Mucosa of stomach (tissue), 1 donor: ENCODE results near the gene RASL12.
"Not testable (repeated sequence)": the region's sequence is repeated elsewhere in the genome, so short reads cannot be mapped to it uniquely, and the experiment has no call there.

Experiments
- H3K27me3 ChIP-seq: one replicate; pipeline ENCODE4 v1.7.0; 2013; ENCODE audit warnings: mild to moderate bottlenecking, low read length; ENCODE audit not compliant: control insufficient read depth, insufficient read depth
- H3K36me3 ChIP-seq: one replicate; pipeline ENCODE4 v1.7.0; 2013; ENCODE audit warnings: low read length; ENCODE audit not compliant: control insufficient read depth, insufficient read depth
- H3K4me1 ChIP-seq: one replicate; pipeline ENCODE4 v1.7.0; 2013; ENCODE audit warnings: mild to moderate bottlenecking, low read length; ENCODE audit not compliant: control insufficient read depth, insufficient read depth
- H3K4me3 ChIP-seq: one replicate; pipeline ENCODE4 v1.7.0; 2013; ENCODE audit warnings: low read length
- H3K9ac ChIP-seq: one replicate; pipeline ENCODE4 v1.7.0; 2013; ENCODE audit warnings: mild to moderate bottlenecking, low read length, moderate library complexity
- H3K9me3 ChIP-seq: one replicate; pipeline ENCODE4 v1.7.0; 2013; ENCODE audit warnings: mild to moderate bottlenecking, low read length, moderate library complexity; ENCODE audit not compliant: control insufficient read depth
- donor health status: Pancreatic carcinoma.

RASL12 gene

DNA sequence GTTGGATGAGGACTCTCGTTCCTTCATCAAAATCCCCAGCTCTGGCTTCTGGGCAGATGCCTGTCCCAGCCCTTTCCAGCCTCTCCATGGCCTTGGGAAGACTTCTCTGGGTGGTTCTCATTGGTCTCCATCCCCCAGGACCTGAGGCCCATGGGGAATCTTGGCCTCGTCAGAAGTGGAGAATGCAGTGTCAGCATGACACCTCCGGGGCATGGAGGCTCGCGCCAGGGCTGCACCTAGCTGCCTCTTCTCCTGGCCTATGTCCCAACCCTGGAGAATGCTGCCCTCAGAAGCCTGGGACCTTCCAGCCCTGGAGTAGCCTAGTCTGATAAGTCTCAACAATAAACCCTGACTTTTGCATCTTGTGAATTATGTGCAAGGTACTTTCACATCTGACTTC is 11.8 kb upstream of the RASL12 start:
- Histone ChIP-seq H3K9ac (no peak overlapping the region), H3K4me3 (no peak overlapping the region), H3K9me3 (no peaks in the 10 kb centered on the region), H3K27me3 (peaks cover 40% of the 10 kb centered on the region), H3K36me3 (no peaks in the 10 kb centered on the region), H3K4me1 (peaks cover 20% of the 10 kb centered on the region)

DNA sequence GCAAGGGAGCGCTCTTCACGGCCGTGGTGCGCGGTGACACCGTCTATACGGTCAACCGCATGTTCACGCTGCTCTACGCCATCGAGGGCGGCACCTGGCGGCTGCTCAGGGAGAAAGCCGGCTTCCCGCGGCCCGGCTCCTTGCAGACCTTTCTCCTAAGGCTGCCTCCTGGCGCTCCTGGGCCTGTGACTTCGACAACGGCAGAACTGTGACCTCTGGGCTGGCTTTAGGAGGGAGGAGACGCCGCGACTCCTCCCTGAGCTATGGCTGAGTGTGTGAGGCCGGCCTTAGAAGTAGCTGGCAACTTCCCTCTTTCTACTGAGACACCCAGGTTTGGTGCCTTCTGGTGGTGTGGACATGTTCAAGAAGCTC is 10.2 kb upstream of the RASL12 start:
- H3K4me3 ChIP-seq, result no peak overlapping the region
- peaks cover 18% of the 10 kb centered on the region for H3K4me1 ChIP-seq
- no peak overlapping the region for H3K9ac ChIP-seq
- no peaks in the 10 kb centered on the region for H3K9me3 ChIP-seq
- H3K36me3 ChIP-seq, result no peaks in the 10 kb centered on the region
- peaks cover 29% of the 10 kb centered on the region for H3K27me3 ChIP-seq

DNA sequence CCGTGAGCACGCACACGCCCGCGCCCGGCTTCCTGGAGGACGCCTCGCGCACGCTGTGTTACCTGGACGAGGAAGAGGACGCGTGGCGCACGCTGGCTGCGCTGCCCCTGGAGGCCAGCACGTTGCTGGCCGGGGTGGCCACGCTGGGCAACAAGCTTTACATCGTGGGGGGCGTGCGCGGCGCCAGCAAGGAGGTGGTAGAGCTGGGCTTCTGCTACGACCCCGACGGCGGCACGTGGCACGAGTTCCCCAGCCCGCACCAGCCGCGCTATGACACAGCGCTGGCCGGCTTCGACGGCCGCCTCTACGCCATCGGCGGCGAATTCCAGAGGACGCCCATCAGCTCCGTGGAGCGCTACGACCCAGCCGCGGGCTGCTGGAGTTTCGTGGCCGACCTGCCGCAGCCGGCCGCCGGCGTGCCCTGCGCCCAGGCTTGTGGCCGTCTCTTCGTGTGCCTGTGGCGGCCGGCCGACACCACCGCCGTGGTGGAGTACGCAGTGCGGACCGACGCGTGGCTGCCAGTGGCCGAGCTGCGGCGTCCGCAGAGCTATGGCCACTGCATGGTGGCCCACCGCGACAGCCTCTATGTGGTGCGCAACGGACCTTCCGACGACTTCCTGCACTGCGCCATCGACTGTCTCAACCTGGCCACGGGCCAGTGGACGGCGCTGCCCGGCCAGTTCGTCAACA is 9.6 kb upstream of the RASL12 start:
- Histone ChIP-seq H3K9me3 (no peaks in the 10 kb centered on the region), H3K4me3 (no peak overlapping the region), H3K27me3 (peaks cover 26% of the 10 kb centered on the region), H3K36me3 (no peaks in the 10 kb centered on the region), H3K9ac (no peak overlapping the region), H3K4me1 (peaks cover 13% of the 10 kb centered on the region)

DNA sequence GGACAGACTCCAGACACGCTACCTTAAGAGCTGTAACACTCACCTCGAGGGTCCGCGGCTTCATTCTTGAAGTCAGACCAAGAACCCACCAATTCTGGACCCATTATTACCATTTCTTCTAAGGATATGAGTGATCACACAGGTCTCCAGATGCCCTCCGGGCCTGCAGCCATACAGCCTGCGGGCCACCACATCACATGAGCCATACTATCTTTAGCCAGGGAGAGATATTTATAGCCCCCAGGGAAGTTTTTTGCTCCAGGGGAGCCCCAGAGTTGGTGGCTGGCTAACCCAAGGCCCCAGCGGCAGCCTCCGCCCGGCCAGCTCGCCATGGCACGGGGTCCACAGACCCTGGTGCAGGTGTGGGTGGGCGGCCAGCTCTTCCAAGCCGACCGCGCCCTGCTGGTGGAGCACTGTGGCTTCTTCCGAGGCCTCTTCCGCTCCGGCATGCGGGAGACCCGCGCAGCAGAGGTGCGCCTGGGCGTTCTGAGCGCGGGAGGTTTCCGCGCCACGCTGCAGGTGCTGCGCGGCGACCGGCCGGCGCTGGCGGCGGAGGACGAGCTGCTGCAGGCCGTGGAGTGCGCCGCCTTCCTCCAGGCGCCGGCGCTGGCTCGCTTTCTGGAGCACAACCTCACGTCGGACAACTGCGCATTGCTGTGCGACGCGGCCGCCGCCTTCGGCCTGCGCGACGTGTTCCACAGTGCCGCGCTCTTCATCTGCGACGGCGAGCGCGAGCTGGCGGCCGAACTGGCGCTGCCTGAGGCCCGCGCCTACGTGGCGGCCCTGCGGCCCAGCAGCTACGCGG is 8.9 kb upstream of the RASL12 start, which contains the start of gene KBTBD13:
TSS of gene KBTBD13 (plus strand) at position 261 of the 805 bp plus-strand sequence. CDS start at position 331, 70 bp downstream.
- H3K27me3 ChIP-seq, result peaks cover 22% of the 10 kb centered on the region
- H3K4me3 ChIP-seq, result no peak within 1 kb of the TSS
- H3K9ac ChIP-seq, result no peak within 1 kb of the TSS
- no peaks in the 10 kb centered on the region for H3K9me3 ChIP-seq
- H3K36me3 ChIP-seq, result no peaks in the 10 kb centered on the region
- peaks cover 8% of the 10 kb centered on the region for H3K4me1 ChIP-seq

DNA sequence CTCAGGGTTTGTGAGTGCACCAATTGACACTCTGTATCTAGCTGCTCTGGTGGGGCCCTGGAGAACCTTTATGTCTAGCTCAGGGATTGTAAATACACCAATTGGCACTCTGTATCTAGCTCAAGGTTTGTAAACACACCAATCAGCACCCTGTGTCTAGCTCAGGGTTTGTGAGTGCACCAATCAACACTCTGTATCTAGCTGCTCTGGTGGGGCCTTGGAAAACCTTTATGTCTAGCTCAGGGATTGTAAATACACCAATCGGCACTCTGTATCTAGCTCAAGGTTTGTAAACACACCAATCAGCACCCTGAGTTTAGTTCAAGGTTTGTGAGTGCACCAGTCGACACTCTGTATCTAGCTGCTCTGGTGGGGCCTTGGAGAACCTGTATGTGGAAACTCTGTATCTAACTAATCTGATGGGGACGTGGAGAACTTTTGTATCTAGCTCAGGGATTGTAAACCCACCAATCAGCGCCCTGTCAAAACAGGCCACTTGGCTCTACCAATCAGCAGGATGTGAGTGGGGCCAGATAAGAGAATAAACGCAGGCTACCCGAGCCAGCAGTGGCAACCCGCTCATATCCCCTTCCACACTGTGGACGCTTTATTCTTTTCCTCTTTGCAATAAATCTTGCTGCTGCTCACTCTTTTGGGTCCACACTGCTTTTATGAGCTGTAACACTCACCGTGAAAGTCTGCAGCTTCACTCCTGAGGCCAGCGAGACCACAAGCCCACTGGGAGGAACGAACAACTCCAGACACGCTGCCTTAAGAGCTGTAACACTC is 8.0 kb upstream of the RASL12 start:
- H3K27me3 ChIP-seq, result peaks cover 20% of the 10 kb centered on the region
- not testable (repeated sequence) for H3K9me3 ChIP-seq, H3K36me3 ChIP-seq, H3K9ac ChIP-seq, H3K4me1 ChIP-seq, H3K4me3 ChIP-seq

DNA sequence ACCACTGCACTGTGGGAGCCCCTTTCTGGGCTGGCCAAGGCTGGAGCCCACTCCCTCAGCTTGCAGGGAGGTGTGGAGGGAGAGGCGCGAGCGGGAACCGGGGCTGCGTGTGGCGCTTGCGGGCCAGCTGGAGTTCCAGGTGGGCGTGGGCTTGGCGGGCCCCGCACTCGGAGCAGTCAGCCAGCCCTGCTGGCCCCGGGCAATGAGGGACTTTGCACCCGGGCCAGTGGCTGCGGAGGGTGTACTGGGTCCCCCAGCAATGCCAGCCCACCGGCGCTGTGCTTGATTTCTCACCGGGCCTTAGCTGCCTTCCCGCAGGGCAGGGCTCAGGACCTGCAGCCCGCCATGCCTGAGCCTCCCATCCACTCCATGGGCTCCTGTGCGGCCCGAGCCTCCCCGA is 7.2 kb upstream of the RASL12 start:
- H3K4me1 ChIP-seq, result peaks cover 10% of the 10 kb centered on the region
- not testable (repeated sequence) for H3K9me3 ChIP-seq, H3K9ac ChIP-seq, H3K4me3 ChIP-seq, H3K36me3 ChIP-seq
- peaks cover 20% of the 10 kb centered on the region for H3K27me3 ChIP-seq

DNA sequence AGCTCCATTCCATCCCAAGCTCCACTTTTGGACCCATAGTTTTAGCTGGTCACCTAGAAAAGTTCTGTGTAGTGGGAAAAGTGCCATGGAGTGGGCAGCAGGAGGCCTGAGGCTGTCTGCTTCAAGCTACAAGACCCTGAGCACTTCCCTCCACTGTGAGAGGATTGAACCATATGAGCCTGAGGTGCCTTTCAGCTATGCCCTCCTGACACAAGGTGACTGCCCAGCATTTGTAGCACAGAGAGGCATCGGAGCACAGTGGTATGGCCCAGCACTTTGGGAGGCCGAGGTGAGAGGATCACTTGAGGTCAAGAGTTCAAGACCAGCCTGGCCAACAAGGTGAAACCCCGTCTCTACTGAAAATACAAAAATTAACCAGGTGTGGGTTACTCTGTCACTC is 4.8 kb upstream of the RASL12 start:
- no peak overlapping the region for H3K4me3 ChIP-seq
- no peak overlapping the region for H3K9ac ChIP-seq
- no peaks in the 10 kb centered on the region for H3K36me3 ChIP-seq
- H3K27me3 ChIP-seq, result peaks cover 22% of the 10 kb centered on the region
- no peaks in the 10 kb centered on the region for H3K9me3 ChIP-seq
- H3K4me1 ChIP-seq, result peaks cover 14% of the 10 kb centered on the region

DNA sequence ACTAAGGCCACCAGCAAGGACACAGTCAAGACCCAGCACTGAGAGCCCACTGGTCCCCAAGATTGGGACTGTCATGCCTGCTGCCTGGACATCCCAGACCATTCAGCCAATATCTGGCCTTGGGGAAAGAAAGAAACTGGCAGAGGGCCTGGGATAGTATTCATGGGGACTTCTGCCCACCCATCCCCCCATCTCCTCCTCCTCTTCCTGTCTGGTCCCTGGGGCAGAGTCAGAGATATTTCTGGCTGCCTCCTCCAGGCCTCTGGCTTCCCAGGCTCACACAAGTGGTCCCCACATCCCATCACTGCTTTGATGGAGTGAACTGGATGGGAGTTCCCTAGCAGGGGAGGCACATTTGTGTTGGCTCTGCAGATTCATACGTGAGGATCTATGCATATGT is 4.2 kb upstream of the RASL12 start:
- H3K9me3 ChIP-seq, result no peaks in the 10 kb centered on the region
- H3K4me1 ChIP-seq, result peaks cover 13% of the 10 kb centered on the region
- no peaks in the 10 kb centered on the region for H3K36me3 ChIP-seq
- H3K27me3 ChIP-seq, result peaks cover 22% of the 10 kb centered on the region
- no peak overlapping the region for H3K4me3 ChIP-seq
- H3K9ac ChIP-seq, result no peak overlapping the region

DNA sequence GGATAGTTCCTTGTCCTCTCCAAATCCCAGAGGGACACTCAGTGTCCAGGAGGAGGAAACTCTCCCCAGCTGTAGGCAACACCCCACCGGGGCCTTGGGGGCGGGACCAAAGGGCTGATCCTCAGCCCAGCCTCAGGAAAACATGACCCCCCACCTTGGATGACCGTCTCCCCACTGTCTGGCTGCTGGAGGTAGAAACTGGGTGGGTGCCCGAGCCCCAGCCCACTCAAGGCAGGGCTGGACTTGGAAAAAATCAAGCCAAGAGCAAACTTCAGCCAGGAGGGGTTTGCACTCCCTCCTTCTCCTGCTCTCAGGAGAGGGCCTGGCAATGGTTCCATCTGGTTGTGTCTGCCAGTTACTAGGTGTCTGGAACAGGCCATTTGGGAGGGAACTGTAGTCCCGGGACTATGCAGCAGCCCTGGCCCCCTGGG is 3.6 kb upstream of the RASL12 start:
- Histone ChIP-seq H3K4me3 (no peak overlapping the region), H3K9ac (no peak overlapping the region)

DNA sequence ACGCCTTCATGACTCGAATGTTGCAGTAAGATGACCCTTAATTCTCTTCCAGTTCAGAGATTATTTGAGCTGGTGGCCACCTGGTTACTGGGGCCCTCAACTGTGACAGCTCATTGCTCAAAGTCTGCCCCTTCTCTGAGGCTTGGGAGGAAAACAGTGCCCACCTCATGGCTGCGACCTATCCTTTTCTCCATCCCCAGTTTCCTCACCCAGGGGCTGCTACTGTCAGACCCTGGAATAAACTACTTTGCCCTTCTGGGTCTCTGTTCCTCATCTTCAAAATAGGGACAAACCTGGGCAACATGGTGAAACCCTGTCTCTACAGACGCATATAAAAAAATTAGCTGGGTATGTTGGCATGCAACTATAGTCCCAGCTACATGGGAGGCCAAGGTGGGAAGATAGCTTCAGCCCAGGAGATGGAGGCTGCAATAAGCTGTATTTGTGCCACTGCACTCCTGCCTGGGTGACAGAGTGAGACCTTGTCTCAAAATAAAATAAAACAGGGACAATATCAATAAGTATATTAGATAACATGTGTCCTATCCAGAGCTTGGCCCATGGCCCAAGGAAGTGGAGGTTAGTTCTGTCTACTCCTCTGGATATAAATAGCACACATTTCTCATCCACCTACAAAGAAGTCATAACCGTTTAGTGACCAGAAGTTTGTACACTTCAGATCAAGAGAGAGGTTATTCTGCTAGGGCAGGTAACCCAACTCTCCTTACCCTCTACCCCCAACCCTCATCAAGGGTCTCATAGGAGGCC is 2.2 kb upstream of the RASL12 start:
- Histone ChIP-seq H3K9me3 (no peaks in the 10 kb centered on the region), H3K27me3 (peaks cover 24% of the 10 kb centered on the region), H3K9ac (no peak overlapping the region), H3K4me1 (peaks cover 13% of the 10 kb centered on the region), H3K36me3 (no peaks in the 10 kb centered on the region), H3K4me3 (no peak overlapping the region)

More for the DNA sequence above, 3.6 kb upstream of the RASL12 start:
- Histone ChIP-seq H3K36me3 (no peaks in the 10 kb centered on the region), H3K27me3 (peaks cover 22% of the 10 kb centered on the region), H3K9me3 (no peaks in the 10 kb centered on the region), H3K4me1 (peaks cover 13% of the 10 kb centered on the region)

DNA sequence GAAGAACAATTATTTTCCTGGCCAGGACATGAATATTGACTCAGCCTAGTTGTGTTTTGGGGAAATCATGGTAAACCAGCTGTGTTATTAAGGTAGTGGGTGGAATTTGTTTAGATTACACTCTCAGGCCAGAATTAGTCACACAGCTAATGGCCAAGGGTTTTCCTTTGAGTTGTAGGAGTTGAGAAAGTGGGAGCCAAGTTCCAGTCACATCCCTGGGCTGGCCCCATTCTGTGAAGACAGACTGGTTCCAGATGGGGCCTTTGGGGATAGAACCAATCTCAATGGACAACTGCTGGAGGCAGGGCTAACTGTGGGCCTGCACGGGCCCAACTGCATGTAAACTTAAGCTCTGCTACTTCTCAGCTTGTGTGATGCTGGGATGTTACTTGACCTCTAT is 1.4 kb upstream of the RASL12 start:
- Histone ChIP-seq H3K9ac (no peak overlapping the region), H3K4me3 (no peak overlapping the region)

More for the DNA sequence above, 1.4 kb upstream of the RASL12 start:
- Histone ChIP-seq H3K4me1 (peaks cover 13% of the 10 kb centered on the region), H3K27me3 (peaks cover 24% of the 10 kb centered on the region), H3K9me3 (no peaks in the 10 kb centered on the region), H3K36me3 (no peaks in the 10 kb centered on the region)
